OCI-LY1 (cell line): Measurements from ENCODE around the gene BAG3.

Experiments
- H2AFZ ChIP-seq: fragments of 200-600 bp; sonication (generic), shearing (Covaris generic); 2 replicates; pipeline ENCODE4 v1.6.0; 2014; ENCODE audit warnings: antibody characterized with exemption, mild to moderate bottlenecking, low read length
- H3F3A ChIP-seq: fragments of 200-600 bp; sonication (generic), shearing (Covaris generic); 2 replicates; pipeline ENCODE4 v1.6.0; 2014; ENCODE audit warnings: mild to moderate bottlenecking, antibody characterized with exemption, low read length, moderate library complexity; ENCODE audit not compliant: insufficient read depth
- H3K27ac ChIP-seq: fragments of 200-600 bp; sonication (generic); 2 replicates; pipeline ENCODE4 v1.5.1; 2014; ENCODE audit warnings: low read length, mixed run types, mild to moderate bottlenecking, low read depth; ENCODE audit not compliant: poor library complexity, severe bottlenecking
- H3K27me3 ChIP-seq: fragments of 200-600 bp; sonication (generic); 2 replicates; pipeline ENCODE4 v1.6.0; 2014; ENCODE audit warnings: antibody characterized with exemption, mild to moderate bottlenecking, low read length, moderate library complexity; ENCODE audit not compliant: insufficient read depth
- H3K36me3 ChIP-seq: fragments of 200-600 bp; sonication (generic); 2 replicates; pipeline ENCODE4 v1.6.1; 2014; ENCODE audit warnings: mild to moderate bottlenecking, antibody characterized with exemption, low read length, moderate library complexity, mixed read lengths; ENCODE audit not compliant: insufficient read depth
- H3K4me1 ChIP-seq: fragments of 200-600 bp; sonication (generic); 2 replicates; pipeline ENCODE4 v1.5.1; 2014; ENCODE audit warnings: mild to moderate bottlenecking, low read length, moderate library complexity; ENCODE audit not compliant: insufficient read depth, severe bottlenecking
- H3K4me2 ChIP-seq: fragments of 200-600 bp; sonication (generic), shearing (Covaris generic); 2 replicates; pipeline ENCODE4 v1.6.1; 2014; ENCODE audit warnings: low read length
- H3K4me3 ChIP-seq: fragments of 200-600 bp; sonication (generic); 2 replicates; pipeline ENCODE4 v1.5.1; 2014; ENCODE audit warnings: low read length, low read depth, mild to moderate bottlenecking, mixed read lengths; ENCODE audit not compliant: poor library complexity, severe bottlenecking
- H3K79me2 ChIP-seq: fragments of 200-600 bp; shearing (Covaris generic); 2 replicates; pipeline ENCODE4 v1.6.1; 2016; ENCODE audit warnings: mixed run types, low read length, mixed read lengths; ENCODE audit not compliant: insufficient read depth
- H3K9ac ChIP-seq: fragments of 200-600 bp; sonication (generic), shearing (Covaris generic); 2 replicates; pipeline ENCODE4 v1.6.1; 2014; ENCODE audit warnings: mild to moderate bottlenecking, low read length, mixed read lengths
- H3K9me2 ChIP-seq: fragments of 200-600 bp; sonication (generic), shearing (Covaris generic); 2 replicates; pipeline ENCODE4 v1.6.1; 2014; ENCODE audit warnings: low read depth, mild to moderate bottlenecking, low read length, mixed read lengths
- H3K9me3 ChIP-seq: fragments of 200-600 bp; shearing (Covaris generic); 2 replicates; pipeline ENCODE4 v1.6.1; 2014; ENCODE audit warnings: low read length, mixed read lengths
- H4K20me1 ChIP-seq: fragments of 200-600 bp; sonication (generic), shearing (Covaris generic); 2 replicates; pipeline ENCODE4 v1.6.0; 2016; ENCODE audit warnings: mild to moderate bottlenecking, low read length; ENCODE audit not compliant: insufficient read depth
- EZH2 ChIP-seq: fragments of 200-600 bp; sonication (generic), shearing (Covaris generic); IDR thresholded peaks from 2 replicates; pipeline ENCODE4 v1.8.0; 2017; ENCODE audit warnings: borderline replicate concordance, mixed run types, mild to moderate bottlenecking, antibody characterized with exemption, low read length, moderate library complexity, mixed read lengths
- TF ChIP-seq, protein P1 (sequence below): fragments of 200-600 bp; sonication (generic), shearing (Covaris generic); IDR thresholded peaks from 2 replicates; pipeline ENCODE4 v1.5.1; 2017; ENCODE audit warnings: mild to moderate bottlenecking, antibody characterized with exemption, low read length, moderate library complexity, mixed read lengths

BAG3 gene

DNA sequence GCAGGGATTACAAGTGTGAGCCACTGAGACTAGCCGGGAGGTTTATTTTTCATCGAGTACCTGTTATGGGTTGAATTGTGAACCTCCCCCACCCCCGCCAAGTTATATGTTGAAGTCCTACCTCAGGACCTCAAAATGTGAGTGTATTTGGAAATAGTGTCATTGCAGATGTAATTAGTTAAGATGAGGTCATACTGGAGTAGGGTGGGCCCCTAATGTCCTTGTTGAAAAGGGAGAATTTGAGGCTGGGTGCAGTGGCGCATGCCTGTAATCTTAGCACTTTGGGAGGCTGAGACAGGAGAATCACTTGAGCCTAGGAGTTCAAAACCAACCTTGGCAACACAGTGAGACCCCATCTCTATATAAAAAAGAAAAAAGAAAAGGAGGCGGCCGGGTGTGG lies 10.8 kb upstream of the BAG3 start:
- H3K27ac ChIP-seq = no peak overlapping the region
- H3K4me1 ChIP-seq = no peaks in the 10 kb centered on the region
- no peak overlapping the region for H3K9ac ChIP-seq
- H3K4me3 ChIP-seq = no peak overlapping the region
- no peak overlapping the region for H3K4me2 ChIP-seq
- H3K9me3 ChIP-seq = peaks cover 4% of the 10 kb centered on the region
- no peak overlapping the region for H2AFZ ChIP-seq
- no peaks in the 10 kb centered on the region for H3K36me3 ChIP-seq
- H3K79me2 ChIP-seq = no peaks in the 10 kb centered on the region
- no peaks in the 10 kb centered on the region for H3K9me2 ChIP-seq
- TF ChIP-seq EZH2 = no peak
- TF ChIP-seq, protein P1, sequence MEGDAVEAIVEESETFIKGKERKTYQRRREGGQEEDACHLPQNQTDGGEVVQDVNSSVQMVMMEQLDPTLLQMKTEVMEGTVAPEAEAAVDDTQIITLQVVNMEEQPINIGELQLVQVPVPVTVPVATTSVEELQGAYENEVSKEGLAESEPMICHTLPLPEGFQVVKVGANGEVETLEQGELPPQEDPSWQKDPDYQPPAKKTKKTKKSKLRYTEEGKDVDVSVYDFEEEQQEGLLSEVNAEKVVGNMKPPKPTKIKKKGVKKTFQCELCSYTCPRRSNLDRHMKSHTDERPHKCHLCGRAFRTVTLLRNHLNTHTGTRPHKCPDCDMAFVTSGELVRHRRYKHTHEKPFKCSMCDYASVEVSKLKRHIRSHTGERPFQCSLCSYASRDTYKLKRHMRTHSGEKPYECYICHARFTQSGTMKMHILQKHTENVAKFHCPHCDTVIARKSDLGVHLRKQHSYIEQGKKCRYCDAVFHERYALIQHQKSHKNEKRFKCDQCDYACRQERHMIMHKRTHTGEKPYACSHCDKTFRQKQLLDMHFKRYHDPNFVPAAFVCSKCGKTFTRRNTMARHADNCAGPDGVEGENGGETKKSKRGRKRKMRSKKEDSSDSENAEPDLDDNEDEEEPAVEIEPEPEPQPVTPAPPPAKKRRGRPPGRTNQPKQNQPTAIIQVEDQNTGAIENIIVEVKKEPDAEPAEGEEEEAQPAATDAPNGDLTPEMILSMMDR = no peak
- peaks cover 6% of the 10 kb centered on the region; the same call in 1 of the 2 replicates for H3K27me3 ChIP-seq
- H3F3A ChIP-seq = no peaks in the 10 kb centered on the region
- no peaks in the 10 kb centered on the region for H4K20me1 ChIP-seq

DNA sequence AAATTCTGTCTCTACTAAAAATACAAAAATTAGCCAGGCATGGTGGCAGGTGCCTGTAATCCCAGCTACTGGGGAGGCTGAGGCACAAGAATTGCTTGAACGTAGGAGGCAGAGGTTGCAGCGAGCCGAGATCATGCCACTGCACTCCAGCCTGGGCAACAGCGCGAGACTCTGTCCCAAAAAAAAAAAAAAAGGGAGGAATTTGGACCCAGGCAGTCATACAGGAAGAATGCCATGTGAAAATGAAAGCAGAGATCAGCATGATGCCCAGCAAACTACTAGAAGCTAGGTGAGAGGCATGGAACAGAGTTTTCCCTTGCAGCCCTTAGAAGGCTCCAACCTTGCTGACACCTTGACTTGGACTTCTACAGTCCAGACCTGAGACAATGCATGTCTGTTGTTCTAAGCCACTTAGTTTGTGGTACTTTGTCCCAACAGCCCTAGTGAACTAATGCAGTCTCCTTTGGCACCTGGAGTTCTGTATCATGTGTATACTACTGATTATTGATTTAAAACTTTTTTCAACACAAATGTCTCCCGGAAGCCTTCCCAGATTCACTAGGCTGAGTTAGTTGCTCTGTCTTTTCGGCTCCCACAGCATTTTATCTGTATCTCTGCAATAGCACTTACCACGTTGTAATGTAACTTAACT lies 10.2 kb upstream of the BAG3 start:
- Histone ChIP-seq H4K20me1 (no peaks in the 10 kb centered on the region), H3K36me3 (no peaks in the 10 kb centered on the region), H3K27me3 (peaks cover 6% of the 10 kb centered on the region; the same call in 1 of the 2 replicates), H3K9me2 (no peaks in the 10 kb centered on the region), H3K4me3 (no peak overlapping the region), H3K4me1 (no peaks in the 10 kb centered on the region), H2AFZ (no peak overlapping the region), H3F3A (no peaks in the 10 kb centered on the region), H3K79me2 (no peaks in the 10 kb centered on the region), H3K4me2 (no peak overlapping the region), H3K27ac (no peak overlapping the region), H3K9me3 (peaks cover 4% of the 10 kb centered on the region), H3K9ac (no peak overlapping the region)
- no peak for TF ChIP-seq EZH2

DNA sequence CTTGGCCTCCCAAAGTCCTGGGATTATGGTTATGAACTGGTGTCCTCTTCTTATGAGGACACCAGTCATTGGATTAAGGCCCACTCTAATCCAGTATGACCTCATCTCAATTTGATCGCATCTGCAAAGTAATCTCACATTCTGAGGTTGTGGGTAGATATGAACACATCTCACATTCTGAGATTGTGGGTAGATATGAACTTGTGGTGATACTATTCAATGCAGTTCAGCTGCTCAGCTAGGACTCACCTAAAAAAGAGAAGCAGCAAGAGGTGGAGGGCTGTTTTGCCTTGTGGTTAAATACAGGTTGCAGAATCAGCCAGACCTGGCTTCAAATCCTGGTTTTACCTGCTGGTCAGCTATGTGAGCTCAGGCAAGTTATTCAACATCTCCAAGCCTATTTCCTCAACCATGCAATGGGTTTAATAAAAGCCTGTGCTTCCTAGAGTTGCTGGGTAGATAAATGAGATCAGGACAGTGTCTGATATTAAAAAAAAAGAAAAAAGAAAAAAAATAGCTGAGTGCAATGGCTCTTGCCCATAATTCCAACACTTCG lies 8.5 kb upstream of the BAG3 start:
- H3K27ac ChIP-seq = no peak overlapping the region
- peaks cover 4% of the 10 kb centered on the region for H3K9me3 ChIP-seq
- no peaks in the 10 kb centered on the region for H3K9me2 ChIP-seq
- peaks cover 6% of the 10 kb centered on the region; the same call in 1 of the 2 replicates for H3K27me3 ChIP-seq
- TF ChIP-seq, protein P1 = no peak
- TF ChIP-seq EZH2 = no peak
- no peaks in the 10 kb centered on the region for H3F3A ChIP-seq
- no peaks in the 10 kb centered on the region for H3K79me2 ChIP-seq
- H3K4me1 ChIP-seq = no peaks in the 10 kb centered on the region
- no peak overlapping the region for H3K4me2 ChIP-seq
- H3K4me3 ChIP-seq = no peak overlapping the region
- H4K20me1 ChIP-seq = no peaks in the 10 kb centered on the region
- no peak overlapping the region for H3K9ac ChIP-seq
- no peak overlapping the region for H2AFZ ChIP-seq
- H3K36me3 ChIP-seq = no peaks in the 10 kb centered on the region
